ENCODE measurements around the gene ZNF593. TPM values are rescaled to one million over a fixed set of nuclear protein-coding genes. Genes with fewer than 3 reads are reported as not detected.

The ZNF593 gene
- total RNA-seq, 2 experiments from 2014 or later = 27.3 to 28.6 TPM

- Mint-ChIP-seq H3K27me3 (no peaks in the 10 kb centered on the region), H3K27ac (no peak overlapping the region), H3K36me3 (ENCODE audit: low read depth) (no peaks in the 10 kb centered on the region), H3K9me3 (no peaks in the 10 kb centered on the region), H3K4me1 (peaks cover 4% of the 10 kb centered on the region), H3K4me3 (no peak overlapping the region)
- CTCF ChIA-PET = interaction anchor here (0.6 to 1.8 kb wide), 4 partner anchors 10 to 79 kb away, joined by 3 to 12 read pairs (median 5); partner anchors contain the start of genes ZNF593 and ZNF593OS
- POLR2A ChIA-PET = no interaction called here
- no peak for DNase-seq
These were observed 12.1 kb downstream of the ZNF593 start for GRCh38 chr1:26181586-26182382.

- Mint-ChIP-seq H3K9me3 (no peaks in the 10 kb centered on the region), H3K4me3 (no peak overlapping the region), H3K27me3 (no peaks in the 10 kb centered on the region), H3K27ac (no peak overlapping the region), H3K4me1 (peaks cover under 1% of the 10 kb centered on the region), H3K36me3 (ENCODE audit: low read depth) (no peaks in the 10 kb centered on the region)
- POLR2A ChIA-PET = no interaction called here
- DNase-seq = no peak
- CTCF ChIA-PET = interaction anchor here (1.3 to 1.7 kb wide), 2 partner anchors 13 to 29 kb away, joined by 3 to 5 read pairs; partner anchors contain the start of gene ZNF593
These were observed 12.6 kb downstream of the ZNF593 start for GRCh38 chr1:26182383-26182696.

- ChIA-PET POLR2A (no interaction called here), CTCF (interaction anchor here (1.2 to 1.7 kb wide), 3 partner anchors 14 to 51 kb away, joined by 4 to 6 read pairs (median 5); partner anchors contain the start of genes CEP85 and ZNF593)
- no peaks in the 10 kb centered on the region for H3K36me3 Mint-ChIP-seq (ENCODE audit: low read depth)
- H3K4me3 Mint-ChIP-seq = no peak overlapping the region
- DNase-seq = no peak
- H3K27me3 Mint-ChIP-seq = no peaks in the 10 kb centered on the region
- H3K4me1 Mint-ChIP-seq = no peaks in the 10 kb centered on the region
- no peak overlapping the region for H3K27ac Mint-ChIP-seq
- H3K9me3 Mint-ChIP-seq = no peaks in the 10 kb centered on the region
These were observed 14.4 kb downstream of the ZNF593 start for GRCh38 chr1:26184086-26184485.

- no peaks in the 10 kb centered on the region for H3K36me3 Mint-ChIP-seq (ENCODE audit: low read depth)
- DNase-seq = no peak
- H3K27me3 Mint-ChIP-seq = no peaks in the 10 kb centered on the region
- no peaks in the 10 kb centered on the region for H3K9me3 Mint-ChIP-seq
- peaks cover 3% of the 10 kb centered on the region for H3K4me1 Mint-ChIP-seq
- ChIA-PET POLR2A (no interaction called here), CTCF (interaction anchor here (1.2 to 1.5 kb wide), 2 partner anchors 15 to 50 kb away, joined by 4 to 6 read pairs; partner anchors contain the start of genes CEP85 and ZNF593)
- no peak overlapping the region for H3K27ac Mint-ChIP-seq
- no peak overlapping the region for H3K4me3 Mint-ChIP-seq
These were observed 15.2 kb downstream of the ZNF593 start for GRCh38 chr1:26184883-26185282.

GRCh38 chr1:26187882-26188281, 18.2 kb downstream of the ZNF593 start:
- ChIA-PET CTCF (interaction anchor here (0.9 to 3.0 kb wide), 6 partner anchors 10 to 46 kb away, joined by 3 to 12 read pairs (median 4); partner anchors contain the start of genes CEP85, CNKSR1 and ZNF593), POLR2A (no interaction called here)

GRCh38 chr1:26188477-26188876, 18.8 kb downstream of the ZNF593 start:
- H3K27me3 Mint-ChIP-seq = no peaks in the 10 kb centered on the region
- DNase-seq = no peak
- ChIA-PET POLR2A (no interaction called here), CTCF (interaction anchor here (0.6 to 2.8 kb wide), 6 partner anchors 8 to 1492 kb away, joined by 3 to 9 read pairs (median 4); partner anchors contain the start of genes CEP85 and ZNF593)
- H3K4me3 Mint-ChIP-seq = no peak overlapping the region
- peaks cover 21% of the 10 kb centered on the region for H3K4me1 Mint-ChIP-seq
- no peaks in the 10 kb centered on the region for H3K9me3 Mint-ChIP-seq
- no peak overlapping the region for H3K27ac Mint-ChIP-seq
- H3K36me3 Mint-ChIP-seq (ENCODE audit: low read depth) = peaks cover 2% of the 10 kb centered on the region

More at GRCh38 chr1:26187882-26188281, 18.2 kb downstream of the ZNF593 start:
- DNase-seq = no peak
- peaks cover 16% of the 10 kb centered on the region for H3K4me1 Mint-ChIP-seq
- H3K36me3 Mint-ChIP-seq (ENCODE audit: low read depth) = peaks cover 2% of the 10 kb centered on the region
- H3K27ac Mint-ChIP-seq = no peak overlapping the region
- H3K27me3 Mint-ChIP-seq = no peaks in the 10 kb centered on the region
- no peaks in the 10 kb centered on the region for H3K9me3 Mint-ChIP-seq
- H3K4me3 Mint-ChIP-seq = no peak overlapping the region

- Mint-ChIP-seq H3K27ac (no peak overlapping the region), H3K4me1 (peaks cover 27% of the 10 kb centered on the region), H3K36me3 (ENCODE audit: low read depth) (peaks cover 2% of the 10 kb centered on the region), H3K4me3 (no peak overlapping the region), H3K9me3 (no peaks in the 10 kb centered on the region), H3K27me3 (no peaks in the 10 kb centered on the region)
- no peak for DNase-seq
- ChIA-PET POLR2A (no interaction called here), CTCF (interaction anchor here (0.5 to 2.8 kb wide), 6 partner anchors 9 to 233 kb away, joined by 3 to 9 read pairs (median 4); partner anchors contain the start of genes CEP85 and ZNF593)
These were observed 19.6 kb downstream of the ZNF593 start for GRCh38 chr1:26189331-26189730.

- no peaks in the 10 kb centered on the region for H3K27me3 Mint-ChIP-seq
- no peak overlapping the region for H3K4me3 Mint-ChIP-seq
- POLR2A ChIA-PET = no interaction called here
- no peak for DNase-seq
- CTCF ChIA-PET = interaction anchor here (0.5 to 2.8 kb wide), 7 partner anchors 9 to 864 kb away, joined by 3 to 9 read pairs (median 4); partner anchors contain the start of genes CEP85 and ZNF593
- H3K36me3 Mint-ChIP-seq (ENCODE audit: low read depth) = peaks cover 2% of the 10 kb centered on the region
- no peaks in the 10 kb centered on the region for H3K9me3 Mint-ChIP-seq
- no peak overlapping the region for H3K27ac Mint-ChIP-seq
- peaks cover 28% of the 10 kb centered on the region for H3K4me1 Mint-ChIP-seq
These were observed 20.1 kb downstream of the ZNF593 start for GRCh38 chr1:26189751-26190275.

- Mint-ChIP-seq H3K9me3 (no peaks in the 10 kb centered on the region), H3K27ac (peak within 1 kb of the TSS; percentile 82), H3K27me3 (peaks cover 2% of the 10 kb centered on the region), H3K36me3 (ENCODE audit: low read depth) (peaks cover 2% of the 10 kb centered on the region), H3K4me1 (peaks cover 28% of the 10 kb centered on the region), H3K4me3 (no peak within 1 kb of the TSS)
- ChIA-PET CTCF (interaction anchor here (0.6 to 2.8 kb wide), 5 partner anchors 11 to 863 kb away, joined by 3 to 9 read pairs (median 5); partner anchors contain the start of genes CEP85 and ZNF593), POLR2A (no interaction called here)
- DNase-seq = no peak
These were observed 20.8 kb downstream of the ZNF593 start, which contains the start of gene CATSPER4 for GRCh38 chr1:26190373-26190987. Gene CATSPER4, plus strand, starts transcription at chr1:26190602. Its CDS starts 26 bp downstream, at chr1:26190628.

- CTCF ChIA-PET = interaction anchor here (0.6 to 1.6 kb wide), 4 partner anchors 10 to 271 kb away, joined by 4 to 5 read pairs (median 5); partner anchors contain the start of gene ZNF593
- Mint-ChIP-seq H3K9me3 (no peaks in the 10 kb centered on the region), H3K36me3 (ENCODE audit: low read depth) (peaks cover 2% of the 10 kb centered on the region), H3K4me1 (peaks cover 28% of the 10 kb centered on the region), H3K27me3 (peaks cover 2% of the 10 kb centered on the region), H3K4me3 (peak overlapping the region; percentile 18), H3K27ac (peak overlapping the region; percentile 82)
- POLR2A ChIA-PET = interaction anchor here (1.0 kb wide), 1 partner anchor 22 kb away, joined by 5 read pairs; the partner anchor contains the start of gene ZNF593
- peak; percentile 50 for DNase-seq
These were observed 22.0 kb downstream of the ZNF593 start for GRCh38 chr1:26191739-26192138.

GRCh38 chr1:26195805-26196204, 26.1 kb downstream of the ZNF593 start:
- Mint-ChIP-seq H3K4me3 (no peak overlapping the region), H3K9me3 (no peaks in the 10 kb centered on the region), H3K36me3 (ENCODE audit: low read depth) (peaks cover 2% of the 10 kb centered on the region), H3K4me1 (peaks cover 31% of the 10 kb centered on the region), H3K27ac (no peak overlapping the region), H3K27me3 (peaks cover 2% of the 10 kb centered on the region)
- POLR2A ChIA-PET = no interaction called here
- CTCF ChIA-PET = interaction anchor here (0.5 to 1.8 kb wide), 3 partner anchors 26 to 669 kb away, joined by 3 to 5 read pairs (median 3); partner anchors contain the start of gene ZNF593
- DNase-seq = no peak

GRCh38 chr1:26197301-26197700, 27.6 kb downstream of the ZNF593 start:
- CTCF ChIA-PET = interaction anchor here (1.2 kb wide), 1 partner anchor 82 kb away, joined by 3 read pairs; no protein-coding TSS in a partner anchor
- H3K27me3 Mint-ChIP-seq = peaks cover 2% of the 10 kb centered on the region

More at GRCh38 chr1:26197301-26197700, 27.6 kb downstream of the ZNF593 start:
- Mint-ChIP-seq H3K4me3 (no peak overlapping the region), H3K9me3 (no peaks in the 10 kb centered on the region), H3K27ac (no peak overlapping the region), H3K36me3 (ENCODE audit: low read depth) (no peaks in the 10 kb centered on the region), H3K4me1 (peaks cover 37% of the 10 kb centered on the region)
- no peak for DNase-seq
- POLR2A ChIA-PET = no interaction called here

All from activated CD4-positive, alpha-beta T cell treated with anti-CD3 and anti-CD28 coated beads, Interleukin-2, amount 10 ng/mL, durations not matched to agents 7 days and 5 days (primary cell).